ENCODE results near the gene APOBEC3G.

APOBEC3G gene

GRCh38 chr22:39122772-39123470, 45.8 kb downstream of the APOBEC3G start:
- no peak for DNase-seq (ENCODE audit: low read depth in 2 of 2)

GRCh38 chr22:39123751-39124581, 46.9 kb downstream of the APOBEC3G start:
- no peak for DNase-seq (ENCODE audit: low read depth in 2 of 2)

DNA sequence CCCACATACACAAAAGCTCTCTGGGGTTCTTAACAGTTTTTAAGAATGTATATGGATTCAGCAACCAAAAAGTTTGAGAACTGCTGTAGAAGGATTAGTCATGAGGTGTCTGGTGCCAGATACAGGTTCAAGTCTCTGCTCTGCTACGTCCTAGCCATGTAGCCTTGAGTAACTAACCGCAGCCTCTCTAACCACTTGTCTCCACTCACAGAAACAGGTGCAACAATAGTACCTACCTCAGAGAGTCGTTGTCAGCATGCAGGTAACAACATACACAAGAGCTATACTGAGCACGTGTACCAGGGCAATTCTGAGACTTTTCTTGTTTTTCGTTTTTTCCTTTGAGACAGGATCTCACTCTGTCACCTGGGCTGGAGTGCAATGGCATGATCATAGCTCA, 48.5 kb downstream of the APOBEC3G start:
- DNase-seq (ENCODE audit: low read depth in 2 of 2), result no peak

- DNase-seq (ENCODE audit: low read depth in 2 of 2), result no peak
Measured at GRCh38 chr22:39128508-39128907, 51.4 kb downstream of the APOBEC3G start.

GRCh38 chr22:39129081-39129480, 52.0 kb downstream of the APOBEC3G start:
- DNase-seq (ENCODE audit: low read depth in 2 of 2), result no peak

GRCh38 chr22:39129746-39130145, 52.7 kb downstream of the APOBEC3G start:
- no peak for DNase-seq (ENCODE audit: low read depth in 2 of 2)

GRCh38 chr22:39130152-39130704, 53.2 kb downstream of the APOBEC3G start:
- DNase-seq (ENCODE audit: low read depth in 2 of 2), result no peak

- DNase-seq (ENCODE audit: low read depth in 2 of 2), result no peak
Measured at GRCh38 chr22:39130892-39131855, 54.1 kb downstream of the APOBEC3G start.

DNA sequence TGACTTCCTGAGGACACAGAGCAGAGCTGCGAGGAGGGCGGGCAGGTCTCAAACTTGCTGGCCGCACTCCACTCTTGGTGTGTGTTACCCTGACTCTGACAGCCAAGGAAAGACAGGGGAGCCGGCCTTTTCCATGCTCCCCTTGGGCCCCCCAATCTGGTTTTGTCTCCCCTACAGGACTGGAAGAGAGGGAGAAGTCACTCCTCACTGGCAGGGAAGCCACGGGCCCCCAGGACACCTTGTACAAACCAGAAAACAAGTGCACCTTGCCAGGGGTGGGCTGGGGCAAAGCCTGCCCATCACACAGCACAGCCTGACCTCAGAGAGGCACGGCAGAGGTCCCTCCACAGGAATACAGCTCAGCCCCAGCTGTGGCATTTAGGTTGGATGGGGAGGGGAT, 55.2 kb downstream of the APOBEC3G start:
- no peak for DNase-seq (ENCODE audit: low read depth in 2 of 2)

- no peak for DNase-seq (ENCODE audit: low read depth in 2 of 2)
Measured at GRCh38 chr22:39132871-39133524, 55.9 kb downstream of the APOBEC3G start.

DNA sequence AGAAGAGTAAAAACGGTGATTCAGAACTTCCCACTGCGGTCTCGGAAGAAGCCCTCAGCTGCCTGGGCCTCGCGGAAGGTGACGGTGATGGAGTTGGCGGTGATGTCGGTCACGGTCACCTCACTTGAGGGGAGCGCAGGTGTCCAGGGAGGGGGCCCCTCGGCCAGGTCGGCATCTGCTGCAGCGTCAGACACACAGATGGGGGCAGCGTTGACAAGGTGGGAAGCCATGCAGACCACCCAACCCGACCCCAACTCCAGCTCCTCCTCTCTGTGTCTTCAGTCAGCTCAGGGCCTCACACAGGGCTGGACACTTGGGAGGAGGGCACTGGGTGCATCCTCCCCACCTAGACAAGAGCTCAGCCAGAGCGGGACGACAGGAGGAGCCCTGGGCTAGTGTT, 56.8 kb downstream of the APOBEC3G start:
- no peak for DNase-seq (ENCODE audit: low read depth in 2 of 2)

DNA sequence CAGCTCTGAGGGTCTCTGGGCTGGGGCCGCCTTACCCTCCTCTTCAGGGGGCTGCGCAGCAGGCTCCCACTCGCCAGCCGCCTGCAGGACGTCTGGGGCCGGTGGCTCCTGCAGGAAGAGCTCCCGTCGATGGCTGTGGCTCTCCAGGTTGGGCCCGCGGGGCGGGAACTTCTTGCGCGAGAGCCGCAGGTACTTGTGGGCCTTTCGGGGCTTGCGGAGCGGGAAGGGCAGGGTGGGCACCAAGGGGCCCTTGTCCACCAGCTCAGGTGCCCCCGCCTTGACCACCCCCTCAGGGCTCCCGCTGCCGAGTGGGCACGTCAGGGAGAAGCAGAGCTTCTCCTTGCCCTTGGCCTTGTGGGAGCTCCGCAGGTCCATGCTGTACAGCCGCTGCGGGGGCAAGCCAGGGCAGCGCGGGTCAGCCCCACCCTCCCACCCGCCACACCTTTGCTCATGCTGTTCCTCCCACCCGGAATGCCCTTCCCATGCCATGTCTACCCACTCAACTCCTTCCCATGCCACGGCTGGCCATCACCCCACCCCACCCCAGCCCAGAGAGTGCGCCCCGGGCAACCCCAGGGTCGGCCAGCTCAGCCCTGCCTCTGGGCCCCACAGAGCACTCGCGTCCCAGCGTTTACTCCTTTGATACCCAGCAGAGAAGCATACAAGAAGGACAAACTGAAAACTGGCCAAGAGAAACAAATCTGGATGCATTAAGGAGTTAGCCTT, 57.5 kb downstream of the APOBEC3G start:
- DNase-seq (ENCODE audit: low read depth in 2 of 2), result no peak

DNA sequence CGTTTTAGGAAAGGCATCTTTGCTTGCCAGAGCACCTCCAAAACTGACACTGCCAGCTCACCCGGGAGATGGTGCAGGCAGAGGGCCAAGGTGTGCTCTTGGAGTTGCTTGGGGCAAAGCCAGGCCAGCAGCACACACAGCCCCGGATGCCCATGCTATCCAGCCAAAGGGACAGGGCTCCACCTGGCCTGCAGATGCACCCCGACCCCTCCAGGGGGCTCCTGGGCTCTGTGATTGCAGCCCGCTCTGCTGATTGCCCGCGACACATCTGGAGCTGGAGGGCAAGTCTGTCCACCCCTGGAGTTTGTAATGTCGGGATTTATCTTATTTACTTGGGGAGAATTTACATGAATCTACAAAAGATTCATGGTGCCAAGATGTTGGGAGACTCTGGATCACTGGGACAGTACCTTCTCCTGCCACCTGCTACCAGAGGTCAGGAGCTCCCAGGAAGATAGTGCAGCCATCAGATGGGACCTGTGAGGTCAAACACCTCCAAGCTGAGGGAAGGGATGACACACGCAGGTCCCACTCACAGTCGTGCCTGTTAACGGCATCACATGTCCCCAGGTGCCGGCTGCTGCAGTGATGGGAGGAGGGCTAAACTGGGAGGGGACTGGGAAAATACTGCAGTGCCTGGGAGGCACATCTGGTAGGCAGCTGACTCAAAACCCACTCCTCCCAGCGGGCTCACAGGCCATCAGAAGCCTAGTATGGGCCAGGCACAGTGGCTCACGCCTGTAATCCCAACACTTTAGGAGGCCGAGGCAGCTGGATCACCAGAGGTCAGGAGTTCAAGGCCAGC, 58.2 kb downstream of the APOBEC3G start:
- DNase-seq (ENCODE audit: low read depth in 2 of 2), result no peak

DNA sequence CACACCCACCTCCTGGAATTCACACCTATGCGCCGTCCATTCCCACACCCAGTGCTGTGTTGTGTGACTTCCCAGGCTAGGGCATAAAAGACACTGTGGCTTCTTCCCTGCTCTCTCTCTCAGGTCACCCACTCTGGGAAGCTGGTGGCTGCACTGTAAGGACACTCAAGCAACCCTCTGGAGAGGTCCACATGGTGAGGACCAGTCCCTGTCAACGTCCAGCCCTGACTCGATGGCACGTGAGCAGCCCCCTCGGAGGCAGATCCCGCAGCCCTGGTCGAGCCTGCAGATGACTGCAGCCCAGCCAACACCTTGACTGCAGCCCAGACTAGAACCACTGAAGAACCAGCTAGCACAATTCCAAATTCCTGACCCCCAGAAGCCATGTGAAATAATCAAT, 59.2 kb downstream of the APOBEC3G start:
- DNase-seq (ENCODE audit: low read depth in 2 of 2), result no peak

All from stimulated activated CD4-positive, alpha-beta T cell treated with anti-CD3 and anti-CD28 coated beads, Interleukin-12 subunit alpha, Interleukin-12 subunit beta, amount 100 ng/mL, for 24 hours (primary cell).